ENCODE measurements around the gene TCF12. TPM values are rescaled to one million over a fixed set of nuclear protein-coding genes. Genes with fewer than 3 reads are reported as not detected.
A peak's percentile ranks its signal among the peaks of the same experiment; 100 is the strongest.

TCF12 gene
- total RNA-seq, 3 donors from 2014 or later (not counting 1 experiment from before 2014, with no cell fraction given): 84.1 to 111 (median 107) TPM

DNA sequence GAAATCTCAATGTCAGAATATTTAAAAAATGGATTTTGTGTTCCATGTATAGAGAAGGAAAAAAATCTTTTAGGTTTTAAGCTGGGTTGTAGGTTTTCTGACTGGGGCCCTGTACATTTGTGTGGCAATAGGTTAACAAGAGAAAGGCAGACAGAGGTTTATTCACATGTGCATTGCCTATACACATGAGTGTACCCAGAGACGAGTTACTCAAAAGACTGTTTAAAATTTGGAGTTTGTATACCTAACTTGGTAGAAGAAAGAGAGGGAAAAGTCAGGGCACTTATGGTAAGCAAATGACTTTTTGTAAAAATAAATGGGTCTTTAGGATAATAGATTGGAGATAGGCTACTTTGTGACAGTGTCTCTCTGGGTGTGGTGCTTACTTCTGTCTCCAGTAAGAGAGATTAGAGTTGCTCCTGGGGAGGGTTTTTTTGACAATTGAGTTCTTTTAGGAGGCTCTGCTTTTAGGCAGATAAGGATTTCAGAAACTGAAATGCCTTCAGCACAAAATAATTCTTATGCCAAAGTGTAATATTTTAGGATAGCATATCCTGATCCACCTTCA, 225.2 kb downstream of the TCF12 start:
- Histone ChIP-seq H3K4me1 (ENCODE audit: control insufficient read depth, insufficient read depth, low read length) (no peaks in the 10 kb centered on the region), H3K27me3 (ENCODE audit: control insufficient read depth, insufficient read depth, low read length) (no peaks in the 10 kb centered on the region), H3K27ac (ENCODE audit: low read length) (no peak overlapping the region), H3K9me3 (ENCODE audit: control insufficient read depth, insufficient read depth, low read length) (no peaks in the 10 kb centered on the region), H3K4me3 (ENCODE audit: low read length) (no peak overlapping the region), H3K36me3 (ENCODE audit: control insufficient read depth, insufficient read depth, low read length) (no peaks in the 10 kb centered on the region)
- intact Hi-C loops (cut with micrococcal nuclease): loop anchor here (10.0 kb wide), 1 partner anchor 381 kb away; no protein-coding TSS in a partner anchor
- 90% methylated on average over 1 of the region's 1 CpG for WGBS (ENCODE audit: insufficient coverage)
- no peak for DNase-seq
- TF ChIP-seq, protein P1, sequence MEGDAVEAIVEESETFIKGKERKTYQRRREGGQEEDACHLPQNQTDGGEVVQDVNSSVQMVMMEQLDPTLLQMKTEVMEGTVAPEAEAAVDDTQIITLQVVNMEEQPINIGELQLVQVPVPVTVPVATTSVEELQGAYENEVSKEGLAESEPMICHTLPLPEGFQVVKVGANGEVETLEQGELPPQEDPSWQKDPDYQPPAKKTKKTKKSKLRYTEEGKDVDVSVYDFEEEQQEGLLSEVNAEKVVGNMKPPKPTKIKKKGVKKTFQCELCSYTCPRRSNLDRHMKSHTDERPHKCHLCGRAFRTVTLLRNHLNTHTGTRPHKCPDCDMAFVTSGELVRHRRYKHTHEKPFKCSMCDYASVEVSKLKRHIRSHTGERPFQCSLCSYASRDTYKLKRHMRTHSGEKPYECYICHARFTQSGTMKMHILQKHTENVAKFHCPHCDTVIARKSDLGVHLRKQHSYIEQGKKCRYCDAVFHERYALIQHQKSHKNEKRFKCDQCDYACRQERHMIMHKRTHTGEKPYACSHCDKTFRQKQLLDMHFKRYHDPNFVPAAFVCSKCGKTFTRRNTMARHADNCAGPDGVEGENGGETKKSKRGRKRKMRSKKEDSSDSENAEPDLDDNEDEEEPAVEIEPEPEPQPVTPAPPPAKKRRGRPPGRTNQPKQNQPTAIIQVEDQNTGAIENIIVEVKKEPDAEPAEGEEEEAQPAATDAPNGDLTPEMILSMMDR (IDR thresholded peaks at IDR 0.05): no peak
- H3K4me1 Mint-ChIP-seq: peaks cover 6 to 19% of the 10 kb centered on the region in 2 donors
- no peaks in the 10 kb centered on the region for H3K27me3 Mint-ChIP-seq (ENCODE audit: low read depth in 2 of 2)
- H3K36me3 Mint-ChIP-seq: no peaks in the 10 kb centered on the region
- H3K4me3 Mint-ChIP-seq: no peak overlapping the region
- H3K27ac Mint-ChIP-seq: no peak overlapping the region
- H3K9me3 Mint-ChIP-seq: no peaks in the 10 kb centered on the region
- ATAC-seq: no peak

DNA sequence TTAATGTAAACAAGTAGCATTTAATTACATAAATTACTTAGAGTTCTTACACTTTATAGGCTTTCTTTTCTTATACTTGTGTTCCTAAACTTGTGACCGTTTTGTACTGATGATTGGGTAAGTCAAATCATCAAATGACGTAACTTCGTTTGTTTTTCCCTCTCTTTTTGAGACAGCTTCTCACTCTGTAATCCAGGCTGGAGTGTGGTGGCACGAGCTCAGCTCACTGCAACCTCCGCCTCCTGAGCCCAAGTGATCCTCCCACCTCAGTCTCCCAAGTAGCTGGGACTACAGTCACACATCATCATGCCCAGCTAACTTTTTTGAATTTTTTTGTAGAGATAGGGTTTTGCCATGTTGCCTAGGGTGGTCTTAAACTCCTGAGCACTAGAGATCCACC, 226.0 kb downstream of the TCF12 start:
- Mint-ChIP-seq H3K4me1 (peaks cover 10 to 19% of the 10 kb centered on the region in 2 donors), H3K36me3 (no peaks in the 10 kb centered on the region), H3K4me3 (no peak overlapping the region), H3K27ac (no peak overlapping the region), H3K27me3 (ENCODE audit: low read depth in 2 of 2) (no peaks in the 10 kb centered on the region), H3K9me3 (no peaks in the 10 kb centered on the region)
- DNase-seq (no peak), ATAC-seq (no peak)
- Histone ChIP-seq H3K4me1 (ENCODE audit: control insufficient read depth, insufficient read depth, low read length) (no peaks in the 10 kb centered on the region), H3K36me3 (ENCODE audit: control insufficient read depth, insufficient read depth, low read length) (no peaks in the 10 kb centered on the region), H3K4me3 (ENCODE audit: low read length) (no peak overlapping the region), H3K27me3 (ENCODE audit: control insufficient read depth, insufficient read depth, low read length) (no peaks in the 10 kb centered on the region), H3K9me3 (ENCODE audit: control insufficient read depth, insufficient read depth, low read length) (no peaks in the 10 kb centered on the region), H3K27ac (ENCODE audit: low read length) (no peak overlapping the region)
- TF ChIP-seq, protein P1 (IDR thresholded peaks at IDR 0.05): no peak
- WGBS (ENCODE audit: insufficient coverage): 97% methylated on average over 5 of the region's 5 CpGs
- intact Hi-C loops (cut with micrococcal nuclease): loop anchor here (10.0 kb wide), 1 partner anchor 380 kb away; no protein-coding TSS in a partner anchor

- ATAC-seq (peak in 1 of 3 donors; percentile 44), DNase-seq (peak in 1 of 2 donors; percentile 55)
- Histone ChIP-seq H3K27ac (ENCODE audit: low read length) (no peak overlapping the region), H3K36me3 (ENCODE audit: control insufficient read depth, insufficient read depth, low read length) (no peaks in the 10 kb centered on the region), H3K4me1 (ENCODE audit: control insufficient read depth, insufficient read depth, low read length) (no peaks in the 10 kb centered on the region), H3K9me3 (ENCODE audit: control insufficient read depth, insufficient read depth, low read length) (peaks cover 8% of the 10 kb centered on the region), H3K4me3 (ENCODE audit: low read length) (no peak overlapping the region), H3K27me3 (ENCODE audit: control insufficient read depth, insufficient read depth, low read length) (no peaks in the 10 kb centered on the region)
- intact Hi-C loops (cut with micrococcal nuclease): loop anchor here (1.0 to 10.0 kb wide), 2 partner anchors 160 to 378 kb away; no protein-coding TSS in a partner anchor
- H3K4me1 Mint-ChIP-seq: peaks cover 16 to 24% of the 10 kb centered on the region in 2 donors
- no peaks in the 10 kb centered on the region for H3K9me3 Mint-ChIP-seq
- H3K36me3 Mint-ChIP-seq: no peaks in the 10 kb centered on the region
- TF ChIP-seq, protein P1 (IDR thresholded peaks at IDR 0.05): peak; percentile 70
- H3K27me3 Mint-ChIP-seq (ENCODE audit: low read depth in 2 of 2): no peaks in the 10 kb centered on the region
- 63% methylated on average over 3 of the region's 4 CpGs for WGBS (ENCODE audit: insufficient coverage)
- H3K27ac Mint-ChIP-seq: no peak overlapping the region
- no peak overlapping the region for H3K4me3 Mint-ChIP-seq
Observed at GRCh38 chr15:57146506-57147201, 228.2 kb downstream of the TCF12 start.
